COLO829 (cell line): Measurements from ENCODE around the gene CSNK1G2.

Experiments used
- DNase-seq: peaks from one replicate; pipeline ENCODE4 v3.0.0; 2012; ENCODE audit warnings: low spot score

CSNK1G2 gene

GRCh38 chr19:1968279-1969175, 27.6 kb downstream of the CSNK1G2 start:
- DNase-seq, result no peak

- no peak for DNase-seq
These were observed 28.4 kb downstream of the CSNK1G2 start for GRCh38 chr19:1969176-1970002.

- DNase-seq, result no peak
These were observed 29.2 kb downstream of the CSNK1G2 start for GRCh38 chr19:1970003-1970805.

GRCh38 chr19:1970806-1971502, 30.0 kb downstream of the CSNK1G2 start:
- no peak for DNase-seq

GRCh38 chr19:1974381-1975161, 33.6 kb downstream of the CSNK1G2 start:
- DNase-seq, result no peak

- no peak for DNase-seq
These were observed 34.1 kb downstream of the CSNK1G2 start for GRCh38 chr19:1975162-1975480.

- no peak for DNase-seq
These were observed 36.1 kb downstream of the CSNK1G2 start for GRCh38 chr19:1977120-1977519.

- DNase-seq, result no peak
These were observed 37.4 kb downstream of the CSNK1G2 start for GRCh38 chr19:1978346-1978894.

GRCh38 chr19:1979017-1979416, 38.0 kb downstream of the CSNK1G2 start:
- no peak for DNase-seq

GRCh38 chr19:1979642-1980041, 38.7 kb downstream of the CSNK1G2 start:
- DNase-seq, result no peak

- no peak for DNase-seq
These were observed 39.3 kb downstream of the CSNK1G2 start for GRCh38 chr19:1980091-1980808.

- no peak for DNase-seq
These were observed 39.8 kb downstream of the CSNK1G2 start for GRCh38 chr19:1980809-1981181.

GRCh38 chr19:1981253-1981652, 40.3 kb downstream of the CSNK1G2 start:
- no peak for DNase-seq

GRCh38 chr19:1984357-1984756, 43.4 kb downstream of the CSNK1G2 start:
- DNase-seq, result no peak

GRCh38 chr19:1985588-1986356, 44.8 kb downstream of the CSNK1G2 start:
- DNase-seq, result no peak

- DNase-seq, result no peak
These were observed 45.6 kb downstream of the CSNK1G2 start for GRCh38 chr19:1986357-1987162.

GRCh38 chr19:1987197-1988187, 46.5 kb downstream of the CSNK1G2 start:
- DNase-seq, result no peak
